Endothelial cell of umbilical vein (primary cell): Measurements from ENCODE around the gene PTPRK. TPM values are rescaled to one million over a fixed set of nuclear protein-coding genes. Genes with fewer than 3 reads are reported as not detected.
A peak's percentile ranks its signal among the peaks of the same experiment; 100 is the strongest.

Source experiments
- BruUV-seq: library from RNA; stranded (reverse); fragments of 400-500 nt; replicated peaks from 2 replicates; lab custom pipeline; 2021; lab: Mats Ljungman, UMichigan
- CTCF ChIA-PET: fragments of 300-600, 350-600 bp; sonication (Branson Sonifier 250); formaldehyde crosslinking; loops from one replicate; lab custom pipeline; 2021; ENCODE audit warnings: antibody characterized with exemption, inconsistent platforms; lab: Charles Lee
- POLR2A ChIA-PET: fragments of 300-600, 350-600 bp; sonication (Branson Sonifier 250); formaldehyde crosslinking; loops from one replicate; lab custom pipeline; 2021; ENCODE audit warnings: antibody characterized with exemption, inconsistent platforms; lab: Charles Lee
- DNase-seq: peaks from one replicate; pipeline ENCODE4 v3.0.0-alpha.2; 2011; ENCODE audit warnings: low read depth, low spot score
- FAIRE-seq: peaks from 2 replicates; lab custom pipeline; 2011; peaks lifted over from hg19 to GRCh38; lab: Jason Lieb, UNC
- H2AFZ ChIP-seq: 2 replicates; pipeline ENCODE4 v1.6.0; 2012; ENCODE audit warnings: low read depth, low read length, control low read depth, inconsistent platforms
- H3K27ac ChIP-seq: 2 replicates; pipeline ENCODE4 v1.5.1; 2011; ENCODE audit warnings: low read depth, mild to moderate bottlenecking, control low read depth, low read length, moderate library complexity; ENCODE audit not compliant: insufficient read depth
- H3K27me3 ChIP-seq, 2 experiments: 2 replicates each; pipeline versions ENCODE4 v1.6.0 to v1.6.1; 2011; ENCODE audit warnings: low read length in 2 of 2, mixed read lengths in 1 of 2; ENCODE audit not compliant: control insufficient read depth in 2 of 2, insufficient read depth in 2 of 2
- H3K36me3 ChIP-seq, 2 experiments: 2 replicates in 1 of 2; 3 replicates in 1 of 2; pipeline ENCODE4 v1.5.1; 2011; ENCODE audit warnings: low read length in 2 of 2, mild to moderate bottlenecking in 1 of 2, moderate library complexity in 1 of 2; ENCODE audit not compliant: control insufficient read depth in 2 of 2, insufficient read depth in 2 of 2; ENCODE audit errors: extremely low read depth in 1 of 2
- H3K4me1 ChIP-seq: 3 replicates; pipeline ENCODE4 v1.5.1; 2011; ENCODE audit warnings: mild to moderate bottlenecking, low read length; ENCODE audit not compliant: control insufficient read depth, insufficient read depth; ENCODE audit errors: extremely low read depth
- H3K4me2 ChIP-seq: 2 replicates; pipeline ENCODE4 v1.6.1; 2011; ENCODE audit warnings: low read length, control low read depth, mixed read lengths; ENCODE audit not compliant: insufficient read depth
- H3K4me3 ChIP-seq, 3 experiments: fragments of 200-600 bp in 1 of 3; sonication (generic), shearing (Covaris generic) in 1 of 3; replicated peaks in 1 of 3; 2 replicates each; pipeline ENCODE4 v1.5.1; 2011 to 2016; ENCODE audit warnings: control low read depth in 3 of 3, low read length in 3 of 3, mild to moderate bottlenecking in 2 of 3, inconsistent platforms in 1 of 3, low read depth in 1 of 3, moderate library complexity in 1 of 3; ENCODE audit not compliant: insufficient read depth in 1 of 3
- H3K79me2 ChIP-seq: 2 replicates; pipeline ENCODE4 v1.6.0; 2012; ENCODE audit warnings: low read length, inconsistent platforms; ENCODE audit not compliant: control insufficient read depth, insufficient read depth
- H3K9ac ChIP-seq: replicated peaks from 2 replicates; pipeline ENCODE3; 2011; ENCODE audit warnings: low read length, control low read depth; ENCODE audit not compliant: insufficient read depth; ENCODE audit errors: extremely low read depth
- H3K9me1 ChIP-seq: replicated peaks from 3 replicates; pipeline ENCODE4 v1.6.0; 2011; ENCODE audit warnings: mild to moderate bottlenecking, low read length; ENCODE audit not compliant: control insufficient read depth, insufficient read depth; ENCODE audit errors: extremely low read depth
- H3K9me3 ChIP-seq: replicated peaks from 2 replicates; pipeline ENCODE4 v1.5.1; 2012; ENCODE audit warnings: low read length, inconsistent platforms; ENCODE audit not compliant: control insufficient read depth, insufficient read depth
- H4K20me1 ChIP-seq: replicated peaks from 2 replicates; pipeline ENCODE3; 2011; ENCODE audit warnings: mild to moderate bottlenecking, low read length; ENCODE audit not compliant: control insufficient read depth, insufficient read depth; ENCODE audit errors: extremely low read depth
- EZH2 ChIP-seq: IDR thresholded peaks from 2 replicates; pipeline ENCODE4 v1.6.1; 2012; ENCODE audit warnings: borderline replicate concordance, low read depth, mild to moderate bottlenecking, moderate library complexity, low read length, inconsistent platforms; ENCODE audit not compliant: severe bottlenecking
- FOS ChIP-seq: IDR thresholded peaks from 2 replicates; pipeline ENCODE4 v1.6.1; 2011; ENCODE audit warnings: mild to moderate bottlenecking, low read length, moderate library complexity, borderline replicate concordance; ENCODE audit not compliant: insufficient read depth
- GATA2 ChIP-seq: IDR thresholded peaks from 2 replicates; pipeline ENCODE4 v1.7.0; 2011; ENCODE audit warnings: low read depth, mild to moderate bottlenecking, moderate library complexity, mixed read lengths, low read length; ENCODE audit not compliant: insufficient read length, insufficient read depth
- MYC ChIP-seq: IDR thresholded peaks from one replicate; pipeline ENCODE4 v1.6.1; 2011; ENCODE audit warnings: mild to moderate bottlenecking, low read depth, low read length
- POLR2A ChIP-seq: IDR thresholded peaks from 2 replicates; pipeline ENCODE4 v1.6.1; 2012; ENCODE audit warnings: low read depth, mild to moderate bottlenecking, control low read depth, low read length
- dilution Hi-C: fragments of 300-500 bp; cut with MboI; formaldehyde crosslinking; loops from one replicate; pipeline ENCODE4 v1.15.0; 2019; ENCODE audit warnings: low sequenced_read_pairs; ENCODE audit not compliant: extremely low pct_ligation_motif_present
- intact Hi-C: fragments of 100-400 bp; cut with micrococcal nuclease; formaldehyde crosslinking; loops from one replicate; pipeline ENCODE4 v1.10.0; 2022
- polyA plus RNA-seq, 4 experiments: library from polyadenylated mRNA; depleted of rRNA in 3 of 4; stranded (reverse) in 3 of 4; unstranded in 1 of 4; fragments of >200 nt; gene quantifications; 2 replicates each; pipeline versions ENCODE4 v1.2.1 to v1.2.3, GENCODE V29; 2011 to 2012; ENCODE audit warnings: missing spikeins in 1 of 4
- total RNA-seq: library from RNA; stranded (reverse); gene quantifications from 2 replicates; pipeline ENCODE4 v1.2.3, GENCODE V29; 2021
- TF ChIP-seq, protein P1 (sequence below), 2 donors: IDR thresholded peaks; 1 replicate in 1 of 2; 2 replicates in 1 of 2; pipeline ENCODE4 v1.5.1; 2011; ENCODE audit warnings: low read length in 2 of 2, mild to moderate bottlenecking in 2 of 2, moderate library complexity in 2 of 2, control low read depth in 1 of 2, inconsistent platforms in 1 of 2, low read depth in 1 of 2; ENCODE audit not compliant: insufficient read depth in 1 of 2; ENCODE audit errors: extremely low read depth in 1 of 2
- TF ChIP-seq, protein P2 (sequence below): IDR thresholded peaks from 2 replicates; pipeline ENCODE4 v1.6.1; 2011; ENCODE audit not compliant: insufficient read depth, insufficient read length

PTPRK gene
- total and polyA plus RNA-seq, 2 donors (not counting 3 experiments of a cell fraction or from before 2014, with no cell fraction given), result 15.2 to 74.0 TPM

- no peaks in the 10 kb centered on the region for H3K36me3 ChIP-seq
- H3K27ac ChIP-seq, result no peak overlapping the region
- peaks cover 3% of the 10 kb centered on the region for H3K9me1 ChIP-seq
- no peak for TF ChIP-seq FOS
- TF ChIP-seq, protein P1, sequence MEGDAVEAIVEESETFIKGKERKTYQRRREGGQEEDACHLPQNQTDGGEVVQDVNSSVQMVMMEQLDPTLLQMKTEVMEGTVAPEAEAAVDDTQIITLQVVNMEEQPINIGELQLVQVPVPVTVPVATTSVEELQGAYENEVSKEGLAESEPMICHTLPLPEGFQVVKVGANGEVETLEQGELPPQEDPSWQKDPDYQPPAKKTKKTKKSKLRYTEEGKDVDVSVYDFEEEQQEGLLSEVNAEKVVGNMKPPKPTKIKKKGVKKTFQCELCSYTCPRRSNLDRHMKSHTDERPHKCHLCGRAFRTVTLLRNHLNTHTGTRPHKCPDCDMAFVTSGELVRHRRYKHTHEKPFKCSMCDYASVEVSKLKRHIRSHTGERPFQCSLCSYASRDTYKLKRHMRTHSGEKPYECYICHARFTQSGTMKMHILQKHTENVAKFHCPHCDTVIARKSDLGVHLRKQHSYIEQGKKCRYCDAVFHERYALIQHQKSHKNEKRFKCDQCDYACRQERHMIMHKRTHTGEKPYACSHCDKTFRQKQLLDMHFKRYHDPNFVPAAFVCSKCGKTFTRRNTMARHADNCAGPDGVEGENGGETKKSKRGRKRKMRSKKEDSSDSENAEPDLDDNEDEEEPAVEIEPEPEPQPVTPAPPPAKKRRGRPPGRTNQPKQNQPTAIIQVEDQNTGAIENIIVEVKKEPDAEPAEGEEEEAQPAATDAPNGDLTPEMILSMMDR (IDR thresholded peaks at IDR 0.05; ENCODE audit: extremely low read depth in 1 of 2, insufficient read depth in 1 of 2, low read depth in 1 of 2, low read length in 2 of 2), result no peak
- peak; percentile 14 for TF ChIP-seq GATA2
- TF ChIP-seq, protein P2, sequence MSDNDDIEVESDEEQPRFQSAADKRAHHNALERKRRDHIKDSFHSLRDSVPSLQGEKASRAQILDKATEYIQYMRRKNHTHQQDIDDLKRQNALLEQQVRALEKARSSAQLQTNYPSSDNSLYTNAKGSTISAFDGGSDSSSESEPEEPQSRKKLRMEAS, result no peak
- TF ChIP-seq EZH2, result no peak
- no peak for TF ChIP-seq MYC
- TF ChIP-seq POLR2A, result no peak
- H3K4me2 ChIP-seq, result no peak overlapping the region
- H3K79me2 ChIP-seq, result no peaks in the 10 kb centered on the region
- intact Hi-C loops, result loop anchor here (10.0 kb wide), 1 partner anchor 527 kb away; no protein-coding TSS in a partner anchor
- H3K27me3 ChIP-seq, result no peaks in the 10 kb centered on the region
- DNase-seq (no peak), FAIRE-seq (no peak)
- dilution Hi-C loops, result no loop called here
- H3K4me1 ChIP-seq, result no peaks in the 10 kb centered on the region
- ChIA-PET CTCF (interaction anchor here (1.0 to 1.8 kb wide), 3 partner anchors 11 to 199 kb away, joined by 3 to 4 read pairs (median 4); no protein-coding TSS in a partner anchor), POLR2A (no interaction called here)
- H3K9ac ChIP-seq, result no peak overlapping the region
- no TSS peak for BruUV-seq
- no peak overlapping the region for H2AFZ ChIP-seq
- H3K9me3 ChIP-seq, result no peaks in the 10 kb centered on the region
- H4K20me1 ChIP-seq, result no peaks in the 10 kb centered on the region
- no peak overlapping the region for H3K4me3 ChIP-seq
Observed at GRCh38 chr6:128527375-128527774, 7.0 kb upstream of the PTPRK start.
